Lower leg skin (tissue), 4 donors: ENCODE data around the gene DDI2. TPM values are rescaled to one million over a fixed set of nuclear protein-coding genes. Genes with fewer than 3 reads are reported as not detected.
"Not testable (repeated sequence)": the region's sequence is repeated elsewhere in the genome, so short reads cannot be mapped to it uniquely, and the experiment has no call there.

Experiments used
- DNase-seq, 2 donors: peaks; one replicate each; pipeline ENCODE4 v3.0.0-alpha.2; 2019; ENCODE audit warnings: low spot score in 2 of 2
- H3K4me3 ChIP-seq: fragments of 200-600 bp; sonication (generic); 2 replicates; pipeline ENCODE4 v1.5.1; 2017; ENCODE audit warnings: mild to moderate bottlenecking, low read depth; ENCODE audit not compliant: poor library complexity, severe bottlenecking
- CTCF ChIP-seq, 3 donors: fragments of 450-650 bp; IDR thresholded peaks; one replicate each; pipeline ENCODE4 v1.5.1; 2016; ENCODE audit warnings: antibody characterized with exemption in 3 of 3, mild to moderate bottlenecking in 3 of 3, moderate library complexity in 2 of 3
- POLR2A ChIP-seq, 2 donors: fragments of 450-650 bp; IDR thresholded peaks; one replicate each; pipeline ENCODE4 v1.6.1; 2016 to 2017; ENCODE audit warnings: antibody characterized with exemption in 2 of 2, mild to moderate bottlenecking in 1 of 2, moderate library complexity in 1 of 2
- WGBS, 2 donors: methylation state at CpG; one replicate each; pipeline ENCODE4 v1.1.5; 2018; 5-methylcytosine and 5-hydroxymethylcytosine counted together
- intact Hi-C: fragments of 100-400 bp; cut with DNase I; formaldehyde crosslinking; loops from one replicate; pipeline ENCODE4 v1.15.0; 2023; ENCODE audit warnings: low total_unique reads
- total RNA-seq, 4 donors: library from RNA; depleted of rRNA; stranded (reverse); fragments of >200 nt; gene quantifications; one replicate each; pipeline ENCODE4 v1.1.0, GENCODE V29; 2016

The DDI2 gene
- total RNA-seq, 4 donors from 2014 or later: 23.7 to 58.6 (median 37.0) TPM

- WGBS, 2 donors: 78 to 83% methylated on average over 4 of the region's 4 CpGs
- H3K4me3 ChIP-seq: no peak overlapping the region
- TF ChIP-seq CTCF (IDR thresholded peaks at IDR 0.05) (no peak), POLR2A (IDR thresholded peaks at IDR 0.05) (no peak)
- intact Hi-C loops: no loop called here
- no peak for DNase-seq
Measured at GRCh38 chr1:15637826-15638225, 20.6 kb downstream of the DDI2 start.

GRCh38 chr1:15639262-15639661 is 22.0 kb downstream of the DDI2 start:
- TF ChIP-seq CTCF (IDR thresholded peaks at IDR 0.05) (no peak), POLR2A (IDR thresholded peaks at IDR 0.05) (no peak)
- H3K4me3 ChIP-seq: no peak overlapping the region
- DNase-seq: no peak
- intact Hi-C loops: no loop called here

- H3K4me3 ChIP-seq: no peak overlapping the region
- intact Hi-C loops: no loop called here
- no peak for DNase-seq
- 96% methylated on average over 4 of the region's 4 CpGs for WGBS, 2 donors
- TF ChIP-seq POLR2A (IDR thresholded peaks at IDR 0.05): no peak
- TF ChIP-seq CTCF (IDR thresholded peaks at IDR 0.05): no peak
Measured at GRCh38 chr1:15639931-15640330, 22.7 kb downstream of the DDI2 start.

- DNase-seq: no peak
- intact Hi-C loops: no loop called here
- 92 to 93% methylated on average over 3 of the region's 3 CpGs for WGBS, 2 donors
- TF ChIP-seq POLR2A (IDR thresholded peaks at IDR 0.05): no peak
- no peak overlapping the region for H3K4me3 ChIP-seq
Measured at GRCh38 chr1:15640667-15641066, 23.4 kb downstream of the DDI2 start.

- H3K4me3 ChIP-seq: no peak overlapping the region
- no peak for TF ChIP-seq POLR2A (IDR thresholded peaks at IDR 0.05)
- no peak for TF ChIP-seq CTCF (IDR thresholded peaks at IDR 0.05)
- no peak for DNase-seq
- WGBS, 2 donors: 92 to 100% methylated on average over 1 of the region's 1 CpG
- intact Hi-C loops: no loop called here
Measured at GRCh38 chr1:15649937-15650336, 32.7 kb downstream of the DDI2 start.

- intact Hi-C loops: no loop called here
- DNase-seq: no peak
- H3K4me3 ChIP-seq: no peak overlapping the region
- WGBS, 2 donors: 86 to 91% methylated on average over 2 of the region's 2 CpGs
- TF ChIP-seq CTCF (IDR thresholded peaks at IDR 0.05): no peak
- no peak for TF ChIP-seq POLR2A (IDR thresholded peaks at IDR 0.05)
Measured at GRCh38 chr1:15650433-15650832, 33.2 kb downstream of the DDI2 start.

GRCh38 chr1:15652130-15652529 is 34.9 kb downstream of the DDI2 start:
- WGBS, 2 donors: 91 to 92% methylated on average over 5 of the region's 6 CpGs
- H3K4me3 ChIP-seq, intact Hi-C loops, DNase-seq: not testable (repeated sequence)
